ENCODE results near the gene TAF1D.

Gene TAF1D

DNA sequence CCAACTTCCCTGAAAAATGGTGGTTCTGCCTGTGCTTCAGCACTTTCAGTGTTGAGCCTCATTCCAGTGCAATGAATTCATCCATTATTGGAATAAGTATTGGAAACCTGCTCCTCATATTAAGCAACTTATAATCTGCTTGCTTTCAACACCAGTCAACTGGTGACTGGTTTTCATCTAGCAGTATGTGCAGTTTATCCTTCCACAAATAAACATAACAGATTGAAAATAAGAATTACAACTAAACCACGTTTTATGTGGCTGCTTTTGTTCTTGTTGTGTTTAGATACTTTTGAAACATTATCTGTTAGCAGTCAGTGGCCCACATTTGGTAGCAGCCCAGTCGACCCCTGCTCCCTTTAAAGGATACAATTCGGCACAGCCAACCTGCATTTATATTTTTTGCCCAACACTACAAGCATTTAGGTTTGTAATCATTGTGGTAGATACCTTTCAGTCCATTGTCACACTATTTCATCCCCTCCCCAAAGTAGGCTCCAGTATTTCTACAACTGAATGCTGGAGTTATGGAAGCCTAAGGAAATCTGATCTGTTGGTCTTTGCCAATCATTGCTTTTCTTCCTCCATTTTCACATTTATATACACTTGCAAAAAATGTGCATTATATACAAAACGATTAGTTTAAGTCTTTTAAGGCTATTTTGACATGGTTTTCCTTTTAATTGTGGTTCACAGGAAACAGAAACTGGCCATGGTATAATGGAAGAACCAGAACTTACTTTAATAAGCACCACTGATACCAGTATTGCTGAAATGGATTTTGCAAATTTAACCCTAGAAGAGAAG, 13.1 kb downstream of the TAF1D start:
- in situ Hi-C loops (cut with MboI; ENCODE audit: low pct_unique_long_range_greater_than_20kb, low sequenced_read_pairs, unreplicated experiment) = no loop called here
- DNase-seq (ENCODE audit: low spot score) = no peak
- TF ChIP-seq, protein P1, sequence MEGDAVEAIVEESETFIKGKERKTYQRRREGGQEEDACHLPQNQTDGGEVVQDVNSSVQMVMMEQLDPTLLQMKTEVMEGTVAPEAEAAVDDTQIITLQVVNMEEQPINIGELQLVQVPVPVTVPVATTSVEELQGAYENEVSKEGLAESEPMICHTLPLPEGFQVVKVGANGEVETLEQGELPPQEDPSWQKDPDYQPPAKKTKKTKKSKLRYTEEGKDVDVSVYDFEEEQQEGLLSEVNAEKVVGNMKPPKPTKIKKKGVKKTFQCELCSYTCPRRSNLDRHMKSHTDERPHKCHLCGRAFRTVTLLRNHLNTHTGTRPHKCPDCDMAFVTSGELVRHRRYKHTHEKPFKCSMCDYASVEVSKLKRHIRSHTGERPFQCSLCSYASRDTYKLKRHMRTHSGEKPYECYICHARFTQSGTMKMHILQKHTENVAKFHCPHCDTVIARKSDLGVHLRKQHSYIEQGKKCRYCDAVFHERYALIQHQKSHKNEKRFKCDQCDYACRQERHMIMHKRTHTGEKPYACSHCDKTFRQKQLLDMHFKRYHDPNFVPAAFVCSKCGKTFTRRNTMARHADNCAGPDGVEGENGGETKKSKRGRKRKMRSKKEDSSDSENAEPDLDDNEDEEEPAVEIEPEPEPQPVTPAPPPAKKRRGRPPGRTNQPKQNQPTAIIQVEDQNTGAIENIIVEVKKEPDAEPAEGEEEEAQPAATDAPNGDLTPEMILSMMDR (IDR thresholded peaks at IDR 0.05; ENCODE audit: extremely low read depth, insufficient read depth, missing control alignments) = no peak

DNA sequence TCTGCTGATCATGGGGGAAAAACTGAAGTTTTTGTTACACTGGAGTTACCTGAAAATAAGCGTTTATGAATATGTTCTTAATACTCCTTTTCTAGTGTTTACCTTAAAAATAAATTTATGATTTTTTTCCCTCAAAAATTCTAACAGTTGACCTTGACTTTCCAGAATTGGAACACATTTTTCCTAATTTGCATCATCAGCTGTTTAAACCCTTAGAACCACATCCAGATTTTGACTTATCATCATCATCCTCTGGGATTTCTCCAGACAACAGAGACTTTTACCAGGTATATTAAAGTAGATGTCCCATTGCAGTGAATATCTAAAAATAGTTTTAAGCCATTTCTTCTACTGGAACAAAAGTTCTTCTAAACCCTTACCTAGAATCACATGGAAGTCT, 17.2 kb downstream of the TAF1D start:
- in situ Hi-C loops (cut with MboI; ENCODE audit: low pct_unique_long_range_greater_than_20kb, low sequenced_read_pairs, unreplicated experiment) = no loop called here
- DNase-seq (ENCODE audit: low spot score) = no peak
- TF ChIP-seq, protein P1 (IDR thresholded peaks at IDR 0.05; ENCODE audit: extremely low read depth, insufficient read depth, missing control alignments) = no peak

DNA sequence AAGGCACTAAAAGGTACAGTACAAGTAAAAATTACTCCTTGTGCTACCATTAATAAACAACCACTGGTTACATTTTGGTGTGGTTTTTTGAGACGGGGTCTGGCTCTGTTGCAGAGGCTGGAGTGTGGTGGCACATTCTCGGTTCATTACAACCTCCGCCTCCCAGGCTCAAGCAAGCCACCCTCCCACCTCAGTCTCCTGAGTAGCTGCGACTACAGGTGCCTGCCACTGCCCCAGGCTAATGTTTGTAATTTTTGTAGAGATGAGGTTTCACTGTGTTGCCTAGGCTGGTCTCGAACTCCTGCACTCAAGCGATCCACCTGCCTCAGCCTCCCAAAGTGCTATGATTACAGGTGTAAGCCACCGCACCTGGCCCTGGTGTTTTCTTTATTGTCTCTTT, 20.8 kb downstream of the TAF1D start:
- in situ Hi-C loops (cut with MboI; ENCODE audit: low pct_unique_long_range_greater_than_20kb, low sequenced_read_pairs, unreplicated experiment) = no loop called here
- TF ChIP-seq, protein P1 (IDR thresholded peaks at IDR 0.05; ENCODE audit: extremely low read depth, insufficient read depth, missing control alignments) = no peak

DNA sequence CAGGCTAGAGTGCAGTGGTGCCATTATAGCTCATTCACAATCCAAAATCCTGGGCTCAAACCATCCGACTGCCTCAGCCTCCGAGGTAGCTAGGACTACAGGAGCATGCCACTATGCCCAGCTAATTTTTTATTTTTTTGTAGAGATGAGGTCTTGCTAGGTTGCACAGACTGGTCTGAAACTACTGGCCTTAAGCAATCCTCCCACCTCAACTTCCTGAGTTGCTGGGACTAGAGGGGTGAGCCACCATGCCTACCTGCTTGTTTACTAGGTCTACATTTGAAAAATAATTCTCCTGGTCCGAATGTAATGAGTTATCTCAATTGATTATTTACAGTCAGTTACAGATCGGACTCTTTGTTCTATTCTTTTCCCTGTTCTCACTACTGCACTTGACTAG, 22.0 kb downstream of the TAF1D start:
- DNase-seq (ENCODE audit: low spot score) = no peak
- in situ Hi-C loops (cut with MboI; ENCODE audit: low pct_unique_long_range_greater_than_20kb, low sequenced_read_pairs, unreplicated experiment) = no loop called here
- TF ChIP-seq, protein P1 (IDR thresholded peaks at IDR 0.05; ENCODE audit: extremely low read depth, insufficient read depth, missing control alignments) = no peak

More for the DNA sequence above, 20.8 kb downstream of the TAF1D start:
- DNase-seq (ENCODE audit: low spot score) = no peak

DNA sequence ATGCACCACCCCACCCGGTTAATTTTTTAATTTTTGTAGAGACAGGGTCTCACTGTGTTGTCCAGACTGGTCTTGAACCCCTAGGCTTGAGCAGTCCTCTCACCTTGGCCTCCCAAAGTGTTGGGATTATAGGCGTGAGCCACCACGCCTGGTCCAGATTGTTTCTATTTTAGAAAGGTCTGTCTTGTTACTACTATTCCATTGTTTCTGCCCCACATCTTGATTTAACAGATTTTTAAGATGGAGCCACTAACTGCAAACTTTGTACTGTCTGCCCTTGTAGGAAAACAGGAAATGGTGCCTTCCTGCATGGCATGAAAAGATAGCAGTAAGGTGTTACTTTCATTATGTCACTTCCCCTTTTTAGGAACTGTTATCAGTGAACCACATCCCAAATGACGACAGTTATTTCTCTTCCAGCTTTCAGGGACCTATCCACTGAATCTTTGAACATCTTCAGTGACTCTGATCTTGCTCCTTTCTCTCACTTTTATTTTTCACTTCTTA, 23.2 kb downstream of the TAF1D start:
- TF ChIP-seq, protein P1 (IDR thresholded peaks at IDR 0.05; ENCODE audit: extremely low read depth, insufficient read depth, missing control alignments) = no peak
- in situ Hi-C loops (cut with MboI; ENCODE audit: low pct_unique_long_range_greater_than_20kb, low sequenced_read_pairs, unreplicated experiment) = no loop called here
- peak; percentile 18 for DNase-seq (ENCODE audit: low spot score)

DNA sequence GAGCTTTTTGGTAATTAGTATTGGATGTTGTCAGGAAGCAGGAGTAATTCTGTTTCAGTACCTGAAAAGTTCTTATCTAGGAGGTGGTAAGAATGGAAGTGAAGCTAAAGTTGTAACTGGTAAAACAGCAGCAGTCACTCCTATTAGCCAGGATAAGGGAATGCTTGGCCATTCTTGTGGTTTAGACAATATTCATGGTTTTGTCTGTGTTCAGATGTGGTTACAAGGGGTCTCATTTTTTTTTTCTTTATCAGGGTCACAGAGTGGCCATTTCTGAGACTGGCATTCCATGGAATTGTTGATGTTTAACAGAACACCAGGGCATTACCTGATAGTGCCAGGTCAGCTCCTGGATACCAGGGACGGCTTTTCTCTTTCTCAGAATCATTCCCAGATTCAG, 23.8 kb downstream of the TAF1D start:
- TF ChIP-seq, protein P1 (IDR thresholded peaks at IDR 0.05; ENCODE audit: extremely low read depth, insufficient read depth, missing control alignments) = no peak
- in situ Hi-C loops (cut with MboI; ENCODE audit: low pct_unique_long_range_greater_than_20kb, low sequenced_read_pairs, unreplicated experiment) = no loop called here
- no peak for DNase-seq (ENCODE audit: low spot score)
